Sigmoid colon (tissue), 4 donors: ENCODE results near the gene ATP12A.

ENCODE experiments used
- CTCF ChIP-seq, 4 experiments: fragments of 450-650 bp in 3 of 4; fragments of 200-600 bp in 1 of 4; IDR thresholded peaks; one replicate each; pipeline ENCODE4 v1.5.1; 2016 to 2019; ENCODE audit warnings: antibody characterized with exemption in 4 of 4, mild to moderate bottlenecking in 3 of 4, moderate library complexity in 2 of 4
- EP300 ChIP-seq, 4 donors: sonication (generic); formaldehyde crosslinking; IDR thresholded peaks; one replicate each; pipeline ENCODE4 v1.6.1; 2017; ENCODE audit warnings: antibody characterized with exemption in 4 of 4
- POLR2A ChIP-seq, 2 donors: fragments of 450-650 bp; IDR thresholded peaks; one replicate each; pipeline ENCODE4 v1.6.1; 2016; ENCODE audit warnings: antibody characterized with exemption in 2 of 2, mild to moderate bottlenecking in 2 of 2, moderate library complexity in 2 of 2
- POLR2AphosphoS5 ChIP-seq, 4 donors: sonication (generic); formaldehyde crosslinking; IDR thresholded peaks; one replicate each; pipeline ENCODE4 v1.6.1; 2017; ENCODE audit warnings: antibody characterized with exemption in 4 of 4

GRCh38 chr13:24688950-24689349 is 8.7 kb downstream of the ATP12A start:
- no peak for TF ChIP-seq CTCF (IDR thresholded peaks at IDR 0.05)
- TF ChIP-seq POLR2A (IDR thresholded peaks at IDR 0.05): no peak
- TF ChIP-seq POLR2AphosphoS5 (IDR thresholded peaks at IDR 0.05): no peak
- no peak for TF ChIP-seq EP300 (IDR thresholded peaks at IDR 0.05)
